MM.1S (cell line): ENCODE data around the gene PHAX.
"Not testable (repeated sequence)": the region's sequence is repeated elsewhere in the genome, so short reads cannot be mapped to it uniquely, and the experiment has no call there.

Experiments
- EZH2 ChIP-seq: fragments of 300-600 bp; sonication (generic); optimal IDR thresholded peaks from 2 replicates; pipeline ENCODE3; 2017; ENCODE audit warnings: low read depth, mild to moderate bottlenecking, antibody characterized with exemption, low read length, mixed read lengths
- TF ChIP-seq, protein P1 (sequence below): fragments of 300-600 bp; sonication (generic); IDR thresholded peaks from 2 replicates; pipeline ENCODE4 v1.5.1; 2016; ENCODE audit warnings: antibody characterized with exemption, low read length, mixed read lengths

DNA sequence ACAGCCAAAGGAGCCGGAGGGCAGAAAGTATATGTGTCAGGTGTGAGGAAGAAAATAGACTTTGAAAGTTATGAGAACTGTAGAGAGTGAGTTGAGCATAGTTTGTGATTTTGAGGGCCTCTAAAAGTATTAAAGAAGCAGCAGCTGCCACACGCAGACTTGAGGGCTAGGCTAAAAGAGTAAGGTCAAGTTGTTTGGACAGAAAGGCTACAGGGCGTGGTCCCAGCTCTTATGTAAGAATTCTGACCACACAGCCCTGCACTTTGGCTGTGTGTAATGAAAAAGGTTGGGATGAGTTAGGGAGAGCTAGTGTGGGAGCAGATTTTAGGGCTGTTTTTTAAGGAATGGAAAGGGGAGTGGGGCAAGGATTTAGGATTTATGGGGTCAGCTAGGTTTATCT lies 70.9 kb downstream of the PHAX start:
- TF ChIP-seq EZH2: not testable (repeated sequence)
- TF ChIP-seq, protein P1, sequence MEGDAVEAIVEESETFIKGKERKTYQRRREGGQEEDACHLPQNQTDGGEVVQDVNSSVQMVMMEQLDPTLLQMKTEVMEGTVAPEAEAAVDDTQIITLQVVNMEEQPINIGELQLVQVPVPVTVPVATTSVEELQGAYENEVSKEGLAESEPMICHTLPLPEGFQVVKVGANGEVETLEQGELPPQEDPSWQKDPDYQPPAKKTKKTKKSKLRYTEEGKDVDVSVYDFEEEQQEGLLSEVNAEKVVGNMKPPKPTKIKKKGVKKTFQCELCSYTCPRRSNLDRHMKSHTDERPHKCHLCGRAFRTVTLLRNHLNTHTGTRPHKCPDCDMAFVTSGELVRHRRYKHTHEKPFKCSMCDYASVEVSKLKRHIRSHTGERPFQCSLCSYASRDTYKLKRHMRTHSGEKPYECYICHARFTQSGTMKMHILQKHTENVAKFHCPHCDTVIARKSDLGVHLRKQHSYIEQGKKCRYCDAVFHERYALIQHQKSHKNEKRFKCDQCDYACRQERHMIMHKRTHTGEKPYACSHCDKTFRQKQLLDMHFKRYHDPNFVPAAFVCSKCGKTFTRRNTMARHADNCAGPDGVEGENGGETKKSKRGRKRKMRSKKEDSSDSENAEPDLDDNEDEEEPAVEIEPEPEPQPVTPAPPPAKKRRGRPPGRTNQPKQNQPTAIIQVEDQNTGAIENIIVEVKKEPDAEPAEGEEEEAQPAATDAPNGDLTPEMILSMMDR: not testable (repeated sequence)
